Colonic mucosa (tissue), 4 donors: ENCODE results near the gene METTL24. TPM values are rescaled to one million over a fixed set of nuclear protein-coding genes. Genes with fewer than 3 reads are reported as not detected.
"Not testable (repeated sequence)": the region's sequence is repeated elsewhere in the genome, so short reads cannot be mapped to it uniquely, and the experiment has no call there.

Experiments
- DNase-seq: peaks from one replicate; pipeline ENCODE4 v3.0.0-alpha.2; 2020
- H3K27ac ChIP-seq: fragments of 200-600 bp; one replicate; pipeline ENCODE4 v1.8.0; 2021
- H3K27me3 ChIP-seq: fragments of 200-600 bp; one replicate; pipeline ENCODE4 v1.8.0; 2021
- H3K36me3 ChIP-seq: fragments of 200-600 bp; one replicate; pipeline ENCODE4 v1.8.0; 2021
- H3K4me1 ChIP-seq: fragments of 200-600 bp; one replicate; pipeline ENCODE4 v1.8.0; 2021; ENCODE audit warnings: mild to moderate bottlenecking
- H3K4me3 ChIP-seq: fragments of 200-600 bp; one replicate; pipeline ENCODE4 v1.8.0; 2021
- H3K9ac ChIP-seq, 2 donors: one replicate each; pipeline ENCODE4 v1.7.0; 2013; ENCODE audit warnings: control low read depth in 2 of 2, low read depth in 2 of 2, low read length in 2 of 2
- H3K9me3 ChIP-seq: fragments of 200-600 bp; one replicate; pipeline ENCODE4 v1.8.0; 2021
- intact Hi-C: fragments of 100-400 bp; cut with DNase I; formaldehyde crosslinking; loops from one replicate; pipeline ENCODE4 v1.14.1; 2022
- total RNA-seq, 2 donors: library from RNA; stranded (reverse); fragmentation: NEBNext Ultra II Directional in 1 of 2; extraction: Animal tissue kit (Norgen Biotek cat#: 25700) in 1 of 2; gene quantifications; one replicate each; pipeline ENCODE4 v1.2.1, GENCODE V29; 2021
- TF ChIP-seq, protein P1 (sequence below): fragments of 200-600 bp; IDR thresholded peaks from one replicate; pipeline ENCODE4 v1.8.0; 2022; ENCODE audit warnings: antibody characterized with exemption, mild to moderate bottlenecking
- donor health status: healthy.
- donor health status: DM: no; HTN: no; CAD: no.
- donor health status: DM: no; HTN: no; CAD: no.

The METTL24 gene
- total RNA-seq, 2 donors from 2014 or later = 0.54 to 3.5 TPM

DNA sequence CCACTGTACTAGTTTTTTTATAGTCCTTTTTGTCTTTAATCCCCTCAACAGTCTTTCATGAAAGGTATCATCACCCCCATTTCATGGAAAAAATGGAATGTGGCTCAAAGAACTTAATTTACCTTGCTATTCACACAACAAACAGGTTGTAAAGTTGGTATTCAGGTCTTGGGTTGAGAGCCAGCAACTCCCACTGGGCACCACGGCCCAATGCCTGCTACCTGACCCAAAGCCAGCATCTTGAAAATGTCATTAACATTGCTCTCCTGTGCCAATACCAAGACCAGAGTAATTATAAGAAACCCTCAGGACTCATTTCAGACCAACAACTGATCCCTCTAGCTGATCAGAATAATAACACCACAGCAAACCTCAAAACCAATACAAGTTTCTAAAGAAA, 75.7 kb downstream of the METTL24 start:
- H3K27me3 ChIP-seq = no peaks in the 10 kb centered on the region
- intact Hi-C loops = no loop called here
- no peaks in the 10 kb centered on the region for H3K36me3 ChIP-seq
- no peak for DNase-seq
- no peak overlapping the region for H3K27ac ChIP-seq
- H3K9me3 ChIP-seq = no peaks in the 10 kb centered on the region
- TF ChIP-seq, protein P1, sequence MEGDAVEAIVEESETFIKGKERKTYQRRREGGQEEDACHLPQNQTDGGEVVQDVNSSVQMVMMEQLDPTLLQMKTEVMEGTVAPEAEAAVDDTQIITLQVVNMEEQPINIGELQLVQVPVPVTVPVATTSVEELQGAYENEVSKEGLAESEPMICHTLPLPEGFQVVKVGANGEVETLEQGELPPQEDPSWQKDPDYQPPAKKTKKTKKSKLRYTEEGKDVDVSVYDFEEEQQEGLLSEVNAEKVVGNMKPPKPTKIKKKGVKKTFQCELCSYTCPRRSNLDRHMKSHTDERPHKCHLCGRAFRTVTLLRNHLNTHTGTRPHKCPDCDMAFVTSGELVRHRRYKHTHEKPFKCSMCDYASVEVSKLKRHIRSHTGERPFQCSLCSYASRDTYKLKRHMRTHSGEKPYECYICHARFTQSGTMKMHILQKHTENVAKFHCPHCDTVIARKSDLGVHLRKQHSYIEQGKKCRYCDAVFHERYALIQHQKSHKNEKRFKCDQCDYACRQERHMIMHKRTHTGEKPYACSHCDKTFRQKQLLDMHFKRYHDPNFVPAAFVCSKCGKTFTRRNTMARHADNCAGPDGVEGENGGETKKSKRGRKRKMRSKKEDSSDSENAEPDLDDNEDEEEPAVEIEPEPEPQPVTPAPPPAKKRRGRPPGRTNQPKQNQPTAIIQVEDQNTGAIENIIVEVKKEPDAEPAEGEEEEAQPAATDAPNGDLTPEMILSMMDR = no peak
- H3K9ac ChIP-seq = no peak overlapping the region
- H3K4me3 ChIP-seq = no peak overlapping the region
- H3K4me1 ChIP-seq = no peaks in the 10 kb centered on the region

DNA sequence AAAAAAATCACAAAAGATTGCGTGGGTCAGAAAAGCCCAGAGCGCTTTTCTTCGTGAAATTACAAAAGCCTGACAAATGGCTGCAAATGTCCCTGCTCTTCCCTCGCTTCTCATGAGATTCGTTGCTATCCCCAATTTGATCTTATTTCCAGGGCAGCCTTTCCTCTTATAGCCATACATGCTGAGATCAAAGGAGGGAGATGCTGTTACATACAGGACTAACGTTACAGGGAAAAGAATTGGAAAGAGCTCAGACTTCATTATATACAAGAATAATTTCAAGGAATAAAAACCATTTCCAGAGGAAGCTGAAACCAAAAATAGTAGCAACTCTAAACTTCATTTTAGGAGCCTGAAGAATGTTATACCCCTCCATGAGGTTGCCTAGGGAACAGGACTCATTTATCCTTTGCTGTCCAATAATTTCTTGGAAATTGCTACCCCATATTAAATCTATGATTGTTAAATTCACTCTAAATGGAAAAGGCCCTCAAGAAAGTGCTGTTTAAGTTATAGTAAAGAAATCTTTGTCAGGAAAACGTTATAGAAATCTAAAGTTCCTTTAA, 81.0 kb downstream of the METTL24 start:
- DNase-seq = no peak
- Histone ChIP-seq H3K9ac (no peak overlapping the region), H3K4me3 (no peak overlapping the region), H3K27ac (no peak overlapping the region), H3K4me1 (no peaks in the 10 kb centered on the region), H3K9me3 (no peaks in the 10 kb centered on the region), H3K36me3 (no peaks in the 10 kb centered on the region), H3K27me3 (no peaks in the 10 kb centered on the region)
- TF ChIP-seq, protein P1 = no peak
- intact Hi-C loops = no loop called here

DNA sequence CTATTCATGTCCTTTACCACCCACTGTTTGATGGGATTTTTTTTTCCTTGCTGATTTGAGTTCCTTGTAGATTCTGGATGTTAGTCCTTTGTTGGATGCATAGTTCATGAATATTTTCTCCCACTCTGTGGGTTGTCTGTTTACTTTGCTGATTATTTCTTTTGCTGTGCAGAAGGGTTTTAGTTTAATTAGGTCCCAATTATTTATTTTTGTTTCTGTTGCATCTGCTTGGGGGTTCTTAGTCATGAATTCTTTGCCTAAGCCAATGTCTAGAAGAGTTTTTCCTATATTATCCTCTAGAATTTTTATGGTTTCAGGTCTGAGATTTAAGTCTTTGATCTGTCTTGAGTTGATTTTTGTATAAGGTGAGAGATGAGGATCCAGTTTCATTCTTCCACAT, 85.4 kb downstream of the METTL24 start:
- H3K36me3 ChIP-seq, H3K27me3 ChIP-seq, H3K4me3 ChIP-seq, H3K9ac ChIP-seq, intact Hi-C loops, H3K9me3 ChIP-seq, H3K27ac ChIP-seq, DNase-seq, H3K4me1 ChIP-seq: not testable (repeated sequence)

- H3K4me3 ChIP-seq = no peak overlapping the region
- intact Hi-C loops = no loop called here
- H3K36me3 ChIP-seq = no peaks in the 10 kb centered on the region
- H3K27ac ChIP-seq = no peak overlapping the region
- H3K9ac ChIP-seq = no peak overlapping the region
- no peaks in the 10 kb centered on the region for H3K9me3 ChIP-seq
- no peak for DNase-seq
- H3K27me3 ChIP-seq = no peaks in the 10 kb centered on the region
- H3K4me1 ChIP-seq = no peaks in the 10 kb centered on the region
- TF ChIP-seq, protein P1 = no peak
Observed at GRCh38 chr6:110271732-110272022, 86.5 kb downstream of the METTL24 start.

- no peak overlapping the region for H3K27ac ChIP-seq
- H3K9me3 ChIP-seq = no peaks in the 10 kb centered on the region
- H3K27me3 ChIP-seq = no peaks in the 10 kb centered on the region
- H3K4me3 ChIP-seq = no peak overlapping the region
- H3K9ac ChIP-seq = no peak overlapping the region
- TF ChIP-seq, protein P1 = no peak
- H3K36me3 ChIP-seq = no peaks in the 10 kb centered on the region
- intact Hi-C loops = no loop called here
- no peaks in the 10 kb centered on the region for H3K4me1 ChIP-seq
- DNase-seq = no peak
Observed at GRCh38 chr6:110270165-110270564, 88.0 kb downstream of the METTL24 start.

- Histone ChIP-seq H3K9me3 (no peaks in the 10 kb centered on the region), H3K4me1 (no peaks in the 10 kb centered on the region), H3K9ac (no peak overlapping the region), H3K27me3 (no peaks in the 10 kb centered on the region), H3K27ac (no peak overlapping the region), H3K36me3 (no peaks in the 10 kb centered on the region), H3K4me3 (no peak overlapping the region)
- intact Hi-C loops = no loop called here
- TF ChIP-seq, protein P1 = no peak
- no peak for DNase-seq
Observed at GRCh38 chr6:110269623-110270022, 88.5 kb downstream of the METTL24 start.
